GM12878 (cell line): ENCODE measurements around the gene PAF1. TPM values are rescaled to one million over a fixed set of nuclear protein-coding genes. Genes with fewer than 3 reads are reported as not detected.

Source experiments
- ATAC-seq: fragments of 200-7000 bp; cut with Tn5 transposase; 3 replicates; pipeline ENCODE4 v1.9.1; 2020; ENCODE audit warnings: mild to moderate bottlenecking, moderate library complexity
- BruUV-seq: library from RNA; stranded (reverse); fragments of 400-500 nt; replicated peaks from 2 replicates; lab custom pipeline; 2021; lab: Mats Ljungman, UMichigan
- CTCF ChIA-PET: fragments of 300-600 bp; sonication (Branson Sonifier 250); formaldehyde crosslinking; extraction: SDS; loops from one replicate; lab custom pipeline; 2021; ENCODE audit warnings: inconsistent platforms; lab: Yijun Ruan, JAX
- POLR2A ChIA-PET: fragments of 350-600 bp; formaldehyde crosslinking; extraction: SDS; loops from one replicate; lab custom pipeline; 2021; ENCODE audit warnings: inconsistent platforms; lab: Charles Lee
- RAD21 ChIA-PET: fragments of 300-600 bp; sonication (Branson Sonifier 250); formaldehyde crosslinking; loops from one replicate; lab custom pipeline; 2023; ENCODE audit warnings: antibody characterized with exemption; ENCODE audit not compliant: unreplicated experiment; lab: Charles Lee
- SMC1A ChIA-PET: fragments of 300-600 bp; sonication (Branson Sonifier 250); formaldehyde crosslinking; loops from one replicate; lab custom pipeline; 2023; ENCODE audit not compliant: unreplicated experiment, uncharacterized antibody; lab: Charles Lee
- DNase-seq: peaks from one replicate; pipeline ENCODE4 v3.0.0-alpha.2; 2011; ENCODE audit warnings: low read depth, low spot score
- FAIRE-seq: peaks from 3 replicates; lab custom pipeline; 2011; peaks lifted over from hg19 to GRCh38; lab: Jason Lieb, UNC
- H2AFZ ChIP-seq: 2 replicates; pipeline ENCODE4 v1.6.0; 2011; ENCODE audit warnings: low read depth, low read length, control low read depth; ENCODE audit not compliant: control insufficient read depth
- H3K27ac ChIP-seq: 2 replicates; pipeline ENCODE4 v1.5.1; 2011; ENCODE audit warnings: control low read depth; ENCODE audit not compliant: control insufficient read depth, insufficient read depth
- H3K27me3 ChIP-seq, 2 experiments: replicated peaks in 1 of 2; 2 replicates each; pipeline versions ENCODE4 v1.6.0 to v1.6.1; 2011; ENCODE audit warnings: low read length in 1 of 2; ENCODE audit not compliant: control insufficient read depth in 2 of 2, insufficient read depth in 2 of 2
- H3K36me3 ChIP-seq, 2 experiments: 2 replicates each; pipeline ENCODE4 v1.5.1; 2011; ENCODE audit warnings: low read length in 1 of 2; ENCODE audit not compliant: control insufficient read depth in 2 of 2, insufficient read depth in 2 of 2
- H3K4me1 ChIP-seq: 2 replicates; pipeline ENCODE4 v1.6.1; 2011; ENCODE audit warnings: mild to moderate bottlenecking, low read length, moderate library complexity, mixed read lengths; ENCODE audit not compliant: control insufficient read depth, insufficient read depth
- H3K4me2 ChIP-seq: 2 replicates; pipeline ENCODE4 v1.6.0; 2011; ENCODE audit warnings: control low read depth; ENCODE audit not compliant: control insufficient read depth, insufficient read depth
- H3K4me3 ChIP-seq: fragments of 200-600 bp; sonication (generic); 2 replicates; pipeline ENCODE4 v1.5.1; 2016
- H3K79me2 ChIP-seq: 2 replicates; pipeline ENCODE4 v1.6.0; 2011; ENCODE audit warnings: low read length; ENCODE audit not compliant: control insufficient read depth, insufficient read depth
- H3K9ac ChIP-seq: 2 replicates; pipeline ENCODE4 v1.8.0; 2011; ENCODE audit warnings: low read length, control low read depth, mixed read lengths; ENCODE audit not compliant: control insufficient read depth, insufficient read depth
- H3K9me3 ChIP-seq: replicated peaks from 3 replicates; pipeline ENCODE4 v1.5.1; 2011; ENCODE audit warnings: mild to moderate bottlenecking, low read length; ENCODE audit not compliant: control insufficient read depth, insufficient read depth
- H4K20me1 ChIP-seq: 2 replicates; pipeline ENCODE4 v1.6.0; 2011; ENCODE audit not compliant: control insufficient read depth, insufficient read depth
- MYB ChIP-seq: fragments of 150-350 bp; IDR thresholded peaks from 2 replicates; pipeline ENCODE4 v1.6.1; 2014; ENCODE audit warnings: mild to moderate bottlenecking, low read depth, low read length, borderline replicate concordance
- WGBS: methylation state at CpG from one replicate; pipeline ENCODE4 v1.1.6; 2016; ENCODE audit warnings: low lambda C conversion rate; ENCODE audit not compliant: insufficient replicate concordance, insufficient coverage; ENCODE audit errors: missing lambda C conversion rate; 5-methylcytosine and 5-hydroxymethylcytosine counted together
- in situ Hi-C: fragments of 300-500 bp; cut with MboI; formaldehyde crosslinking; loops from 9 replicates; pipeline ENCODE4 v1.14.3; 2018; ENCODE audit warnings: mixed read lengths
- intact Hi-C: fragments of 100-400 bp; cut with micrococcal nuclease; formaldehyde crosslinking; loops from one replicate; pipeline ENCODE4 v1.14.2; 2022; ENCODE audit not compliant: unreplicated experiment
- polyA plus RNA-seq, 11 experiments: library from polyadenylated mRNA; depleted of rRNA in 4 of 11; unstranded in 6 of 11; stranded (reverse) in 5 of 11; fragments of >200 nt; fragmentation: Nextera tagmentation in 4 of 11; fragmentation: Illumina TruSeq in 1 of 11; extraction: Ambion mirVana in 4 of 11; extraction: Trizol in 1 of 11; gene quantifications; 1 replicate in 1 of 11; 2 replicates in 10 of 11; pipeline versions ENCODE4 v1.2.1 to v1.2.3, GENCODE V29; 2011 to 2016; ENCODE audit warnings: inconsistent platforms in 2 of 11, missing spikeins in 2 of 11, low read depth in 1 of 11
- total RNA-seq, 4 experiments: library from RNA; depleted of rRNA in 3 of 4; stranded (reverse); fragments of >200 nt in 3 of 4; fragmentation: Illumina TruSeq in 1 of 4; extraction: Trizol in 1 of 4; gene quantifications; 2 replicates each; pipeline versions ENCODE4 v1.2.1 to v1.2.3, GENCODE V29; 2013 to 2021
- TF ChIP-seq, protein P1 (sequence below): fragments of 450-650 bp; IDR thresholded peaks from 2 replicates; pipeline ENCODE4 v1.6.1; 2016; ENCODE audit warnings: mild to moderate bottlenecking
- TF ChIP-seq, protein P2 (sequence below): fragments of 450-650 bp; IDR thresholded peaks from 2 replicates; pipeline ENCODE4 v1.6.1; 2017; ENCODE audit warnings: antibody characterized with exemption, mild to moderate bottlenecking, moderate library complexity

Gene PAF1
- total and polyA plus RNA-seq, 10 of the 15 experiments (the other 5 are each of a cell fraction or from before 2014, with no cell fraction given) = 1.7 to 45.8 (median 39.6) TPM

DNA sequence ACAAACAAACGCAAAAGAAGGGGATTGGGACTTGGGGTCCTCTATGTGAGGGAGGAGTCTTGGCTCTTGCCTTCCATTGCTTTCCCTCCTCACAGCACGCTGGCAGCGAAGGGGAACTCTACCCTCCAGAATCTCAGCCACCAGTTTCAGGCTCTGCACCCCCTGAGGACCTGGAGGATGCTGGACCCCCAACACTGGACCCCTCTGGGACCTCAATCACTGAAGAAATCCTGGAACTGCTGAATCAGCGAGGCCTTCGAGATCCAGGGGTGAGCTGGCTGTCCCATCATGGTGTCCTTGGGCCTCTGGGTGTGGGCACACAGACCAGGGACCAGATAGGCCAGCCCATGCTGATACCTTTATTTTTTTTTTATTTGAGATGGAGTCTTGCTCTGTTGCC lies 31.1 kb upstream of the PAF1 start:
- no peaks in the 10 kb centered on the region for H3K79me2 ChIP-seq
- no peak for TF ChIP-seq MYB
- TF ChIP-seq, protein P1, sequence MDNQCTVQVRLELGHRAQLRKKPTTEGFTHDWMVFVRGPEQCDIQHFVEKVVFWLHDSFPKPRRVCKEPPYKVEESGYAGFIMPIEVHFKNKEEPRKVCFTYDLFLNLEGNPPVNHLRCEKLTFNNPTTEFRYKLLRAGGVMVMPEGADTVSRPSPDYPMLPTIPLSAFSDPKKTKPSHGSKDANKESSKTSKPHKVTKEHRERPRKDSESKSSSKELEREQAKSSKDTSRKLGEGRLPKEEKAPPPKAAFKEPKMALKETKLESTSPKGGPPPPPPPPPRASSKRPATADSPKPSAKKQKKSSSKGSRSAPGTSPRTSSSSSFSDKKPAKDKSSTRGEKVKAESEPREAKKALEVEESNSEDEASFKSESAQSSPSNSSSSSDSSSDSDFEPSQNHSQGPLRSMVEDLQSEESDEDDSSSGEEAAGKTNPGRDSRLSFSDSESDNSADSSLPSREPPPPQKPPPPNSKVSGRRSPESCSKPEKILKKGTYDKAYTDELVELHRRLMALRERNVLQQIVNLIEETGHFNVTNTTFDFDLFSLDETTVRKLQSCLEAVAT = no peak
- TF ChIP-seq, protein P2, sequence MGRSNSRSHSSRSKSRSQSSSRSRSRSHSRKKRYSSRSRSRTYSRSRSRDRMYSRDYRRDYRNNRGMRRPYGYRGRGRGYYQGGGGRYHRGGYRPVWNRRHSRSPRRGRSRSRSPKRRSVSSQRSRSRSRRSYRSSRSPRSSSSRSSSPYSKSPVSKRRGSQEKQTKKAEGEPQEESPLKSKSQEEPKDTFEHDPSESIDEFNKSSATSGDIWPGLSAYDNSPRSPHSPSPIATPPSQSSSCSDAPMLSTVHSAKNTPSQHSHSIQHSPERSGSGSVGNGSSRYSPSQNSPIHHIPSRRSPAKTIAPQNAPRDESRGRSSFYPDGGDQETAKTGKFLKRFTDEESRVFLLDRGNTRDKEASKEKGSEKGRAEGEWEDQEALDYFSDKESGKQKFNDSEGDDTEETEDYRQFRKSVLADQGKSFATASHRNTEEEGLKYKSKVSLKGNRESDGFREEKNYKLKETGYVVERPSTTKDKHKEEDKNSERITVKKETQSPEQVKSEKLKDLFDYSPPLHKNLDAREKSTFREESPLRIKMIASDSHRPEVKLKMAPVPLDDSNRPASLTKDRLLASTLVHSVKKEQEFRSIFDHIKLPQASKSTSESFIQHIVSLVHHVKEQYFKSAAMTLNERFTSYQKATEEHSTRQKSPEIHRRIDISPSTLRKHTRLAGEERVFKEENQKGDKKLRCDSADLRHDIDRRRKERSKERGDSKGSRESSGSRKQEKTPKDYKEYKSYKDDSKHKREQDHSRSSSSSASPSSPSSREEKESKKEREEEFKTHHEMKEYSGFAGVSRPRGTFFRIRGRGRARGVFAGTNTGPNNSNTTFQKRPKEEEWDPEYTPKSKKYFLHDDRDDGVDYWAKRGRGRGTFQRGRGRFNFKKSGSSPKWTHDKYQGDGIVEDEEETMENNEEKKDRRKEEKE = no peak
- WGBS = 89% methylated on average over 5 of the region's 5 CpGs
- no TSS peak for BruUV-seq
- H3K27ac ChIP-seq = no peak overlapping the region
- no peaks in the 10 kb centered on the region for H3K27me3 ChIP-seq
- H3K36me3 ChIP-seq = peaks cover 11 to 24% of the 10 kb centered on the region in 2 experiments; a peak in 3 of 4 replicates
- POLR2A ChIA-PET = no interaction called here
- in situ Hi-C loops = no loop called here
- no peaks in the 10 kb centered on the region for H3K4me1 ChIP-seq
- no peak overlapping the region for H3K4me3 ChIP-seq
- no peak overlapping the region for H3K9ac ChIP-seq
- no peaks in the 10 kb centered on the region for H3K9me3 ChIP-seq
- H4K20me1 ChIP-seq = no peaks in the 10 kb centered on the region
- H2AFZ ChIP-seq = no peak overlapping the region
- SMC1A ChIA-PET = interaction anchor here (1.0 to 1.2 kb wide), 2 partner anchors 52 to 53 kb away, joined by 3 read pairs; no protein-coding TSS in a partner anchor
- RAD21 ChIA-PET = no interaction called here
- ATAC-seq (no peak), FAIRE-seq (no peak), DNase-seq (no peak)
- intact Hi-C loops = no loop called here
- CTCF ChIA-PET = interaction anchor here (0.6 to 1.3 kb wide), 2 partner anchors 14 to 53 kb away, joined by 3 read pairs; partner anchors contain the start of gene RPS16
- no peak overlapping the region for H3K4me2 ChIP-seq
